GM23338 (cell line): ENCODE results near the gene CASP10. TPM values are rescaled to one million over a fixed set of nuclear protein-coding genes. Genes with fewer than 3 reads are reported as not detected.

Source experiments
- ATAC-seq: fragments of 200-7000 bp; cut with Tn5 transposase; 3 replicates; pipeline ENCODE4 v1.9.1; 2020
- DNase-seq: peaks from one replicate; pipeline ENCODE4 v3.0.0-alpha.2; 2015; ENCODE audit warnings: low spot score
- H2AFZ ChIP-seq: fragments of 200-600 bp; sonication (generic); 2 replicates; pipeline ENCODE4 v1.8.0; 2016; ENCODE audit warnings: antibody characterized with exemption, mild to moderate bottlenecking, moderate library complexity
- H3F3A ChIP-seq: fragments of 200-600 bp; sonication (generic); replicated peaks from 2 replicates; pipeline ENCODE4 v1.8.0; 2017; ENCODE audit warnings: antibody characterized with exemption, mixed run types, low read depth
- H3K27ac ChIP-seq: fragments of 200-600 bp; sonication (generic); 2 replicates; pipeline ENCODE4 v1.6.1; 2016; ENCODE audit warnings: low read depth
- H3K27me3 ChIP-seq: fragments of 200-600 bp; sonication (generic); 2 replicates; pipeline ENCODE4 v1.8.0; 2016; ENCODE audit warnings: mild to moderate bottlenecking, mixed run types, moderate library complexity; ENCODE audit not compliant: insufficient read depth
- H3K36me3 ChIP-seq: fragments of 200-600 bp; sonication (generic); 2 replicates; pipeline ENCODE4 v1.8.0; 2016; ENCODE audit warnings: mild to moderate bottlenecking; ENCODE audit not compliant: insufficient read depth
- H3K4me1 ChIP-seq: fragments of 200-600 bp; sonication (generic); 2 replicates; pipeline ENCODE4 v1.8.0; 2016; ENCODE audit warnings: mild to moderate bottlenecking, moderate library complexity; ENCODE audit not compliant: insufficient read depth
- H3K4me2 ChIP-seq: fragments of 200-600 bp; sonication (generic); 2 replicates; pipeline ENCODE4 v1.7.1; 2017; ENCODE audit warnings: mixed run types
- H3K4me3 ChIP-seq: fragments of 200-600 bp; sonication (generic); 2 replicates; pipeline ENCODE4 v1.6.1; 2016; ENCODE audit warnings: mixed run types
- H3K79me2 ChIP-seq: fragments of 200-600 bp; sonication (generic); replicated peaks from 2 replicates; pipeline ENCODE4 v1.8.0; 2017; ENCODE audit warnings: mild to moderate bottlenecking; ENCODE audit not compliant: insufficient read depth
- H3K9me2 ChIP-seq: fragments of 200-600 bp; sonication (generic); 2 replicates; pipeline ENCODE4 v1.8.0; 2017; ENCODE audit not compliant: insufficient read depth
- H4K20me1 ChIP-seq: fragments of 200-600 bp; sonication (generic); replicated peaks from 2 replicates; pipeline ENCODE4 v1.8.0; 2017; ENCODE audit warnings: mild to moderate bottlenecking; ENCODE audit not compliant: insufficient read depth
- H3K27ac Mint-ChIP-seq: 2 replicates; pipeline ENCODE4 v1.8.0; 2020; ENCODE audit warnings: inconsistent platforms, mild to moderate bottlenecking, moderate library complexity, mixed read lengths
- H3K27me3 Mint-ChIP-seq: 3 replicates; pipeline ENCODE4 v1.8.0; 2022; ENCODE audit warnings: low read depth, mild to moderate bottlenecking, moderate library complexity, mixed read lengths, inconsistent platforms; ENCODE audit not compliant: insufficient read depth, poor library complexity
- H3K36me3 Mint-ChIP-seq: 3 replicates; pipeline ENCODE4 v1.8.0; 2021; ENCODE audit warnings: low read depth, mild to moderate bottlenecking, inconsistent platforms, moderate library complexity, mixed read lengths
- H3K4me1 Mint-ChIP-seq: 3 replicates; pipeline ENCODE4 v1.8.0; 2020; ENCODE audit warnings: mild to moderate bottlenecking, inconsistent platforms, mixed read lengths
- H3K4me3 Mint-ChIP-seq: 3 replicates; pipeline ENCODE4 v1.8.0; 2021; ENCODE audit warnings: moderate library complexity, mild to moderate bottlenecking, inconsistent platforms, mixed read lengths
- H3K9me3 Mint-ChIP-seq: 3 replicates; pipeline ENCODE4 v1.8.0; 2020; ENCODE audit warnings: moderate library complexity, mild to moderate bottlenecking, inconsistent platforms, mixed read lengths
- CREB1 ChIP-seq: fragments of 250-450 bp; sonication (Bioruptor Pico); IDR thresholded peaks from 2 replicates; pipeline ENCODE4 v1.5.0; 2020; ENCODE audit warnings: low read depth, mild to moderate bottlenecking, moderate library complexity
- EZH2 ChIP-seq: fragments of 200-600 bp; sonication (generic); IDR thresholded peaks from one replicate; pipeline ENCODE4 v1.8.0; 2017; ENCODE audit warnings: antibody characterized with exemption, mild to moderate bottlenecking, low read depth; ENCODE audit not compliant: unreplicated experiment
- EZH2phosphoT487 ChIP-seq: fragments of 200-600 bp; sonication (generic); IDR thresholded peaks from one replicate; pipeline ENCODE4 v1.8.1; 2018; ENCODE audit warnings: antibody characterized with exemption; ENCODE audit not compliant: unreplicated experiment
- JUNB ChIP-seq: IDR thresholded peaks from one replicate; pipeline ENCODE4 v1.6.1; 2016; ENCODE audit warnings: antibody characterized with exemption; ENCODE audit not compliant: unreplicated experiment
- NANOG ChIP-seq: IDR thresholded peaks from 2 replicates; pipeline ENCODE4 v1.6.1; 2016; ENCODE audit warnings: antibody characterized with exemption, borderline replicate concordance
- POLR2AphosphoS5 ChIP-seq: IDR thresholded peaks from 2 replicates; pipeline ENCODE4 v1.6.1; 2016; ENCODE audit warnings: antibody characterized with exemption, low read depth
- ZNF114 ChIP-seq: fragments of 250-450 bp; sonication (Bioruptor Pico); IDR thresholded peaks from 2 replicates; pipeline ENCODE4 v1.5.0; 2020; ENCODE audit warnings: mild to moderate bottlenecking, moderate library complexity
- polyA plus RNA-seq: library from polyadenylated mRNA; unstranded; fragments of >200 nt; fragmentation: Nextera tagmentation; extraction: Ambion mirVana; gene quantifications from 2 replicates; pipeline ENCODE4 v1.2.1, GENCODE V29; 2016
- total RNA-seq: library from RNA; depleted of rRNA; stranded (reverse); fragments of >200 nt; shearing (Covaris generic); gene quantifications from 2 replicates; pipeline ENCODE4 v1.2.3, GENCODE V29; 2014
- TF ChIP-seq, protein P1 (sequence below): fragments of 250-450 bp; sonication (Bioruptor Pico); IDR thresholded peaks from 2 replicates; pipeline ENCODE4 v1.5.0; 2020; ENCODE audit warnings: mild to moderate bottlenecking, moderate library complexity
- TF ChIP-seq, protein P2 (sequence below), 2 experiments: fragments of 200-600 bp in 1 of 2; sonication (generic) in 1 of 2; conservative IDR thresholded peaks; 2 replicates each; pipeline versions ENCODE4 v1.5.1 to v1.6.1; 2016 to 2017; ENCODE audit warnings: antibody characterized with exemption in 2 of 2, low read depth in 2 of 2, mild to moderate bottlenecking in 2 of 2, moderate library complexity in 1 of 2

CASP10 gene
- total and polyA plus RNA-seq, 2 experiments from 2014 or later = 1.9 to 3.5 TPM

DNA sequence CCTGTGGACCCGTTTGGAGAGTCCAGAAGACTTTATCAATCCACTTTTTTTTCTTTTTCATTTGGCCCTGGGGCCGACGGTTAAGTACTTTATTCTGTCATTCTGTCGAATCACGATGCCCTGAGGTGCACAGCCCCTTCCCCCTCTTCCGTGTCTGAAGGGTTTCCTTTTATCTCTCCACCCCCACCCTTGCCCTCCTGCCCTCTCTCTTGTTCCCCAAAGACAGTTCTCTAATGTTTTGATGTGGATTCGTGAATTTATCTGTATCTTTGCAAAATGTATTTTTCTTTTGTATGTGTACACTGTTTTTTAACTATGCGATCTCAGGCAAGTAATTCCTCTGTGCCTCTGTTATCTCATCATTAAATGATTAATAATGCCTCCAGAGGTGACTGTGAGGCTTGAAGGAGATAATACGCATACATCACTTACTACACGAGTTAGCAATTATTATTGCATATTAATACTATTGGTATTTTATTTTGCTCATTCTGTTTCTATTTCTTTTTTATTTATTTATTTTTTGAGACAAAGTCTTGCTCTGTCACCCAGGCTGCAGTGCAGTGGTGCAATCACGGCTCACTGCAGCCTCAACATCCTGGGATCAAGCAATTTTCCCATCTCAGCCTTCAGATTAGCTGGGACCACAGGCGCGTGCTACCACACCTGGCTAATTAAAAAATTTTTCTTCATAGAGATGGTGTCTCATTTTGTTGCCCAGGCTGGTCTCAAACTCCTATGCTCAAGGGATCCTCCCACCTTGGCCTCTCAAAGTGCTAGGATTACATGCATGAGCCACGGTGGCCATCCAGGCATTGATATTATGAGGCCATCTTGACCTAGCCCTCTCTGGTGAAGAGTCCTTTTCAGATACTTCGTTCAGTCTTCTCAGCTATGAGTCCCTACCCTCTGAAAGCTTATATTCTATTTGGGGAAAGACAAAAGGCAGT is 76.0 kb downstream of the CASP10 start (continued):
- TF ChIP-seq EZH2 (no peak), ZNF114 (no peak)
- TF ChIP-seq, protein P1, sequence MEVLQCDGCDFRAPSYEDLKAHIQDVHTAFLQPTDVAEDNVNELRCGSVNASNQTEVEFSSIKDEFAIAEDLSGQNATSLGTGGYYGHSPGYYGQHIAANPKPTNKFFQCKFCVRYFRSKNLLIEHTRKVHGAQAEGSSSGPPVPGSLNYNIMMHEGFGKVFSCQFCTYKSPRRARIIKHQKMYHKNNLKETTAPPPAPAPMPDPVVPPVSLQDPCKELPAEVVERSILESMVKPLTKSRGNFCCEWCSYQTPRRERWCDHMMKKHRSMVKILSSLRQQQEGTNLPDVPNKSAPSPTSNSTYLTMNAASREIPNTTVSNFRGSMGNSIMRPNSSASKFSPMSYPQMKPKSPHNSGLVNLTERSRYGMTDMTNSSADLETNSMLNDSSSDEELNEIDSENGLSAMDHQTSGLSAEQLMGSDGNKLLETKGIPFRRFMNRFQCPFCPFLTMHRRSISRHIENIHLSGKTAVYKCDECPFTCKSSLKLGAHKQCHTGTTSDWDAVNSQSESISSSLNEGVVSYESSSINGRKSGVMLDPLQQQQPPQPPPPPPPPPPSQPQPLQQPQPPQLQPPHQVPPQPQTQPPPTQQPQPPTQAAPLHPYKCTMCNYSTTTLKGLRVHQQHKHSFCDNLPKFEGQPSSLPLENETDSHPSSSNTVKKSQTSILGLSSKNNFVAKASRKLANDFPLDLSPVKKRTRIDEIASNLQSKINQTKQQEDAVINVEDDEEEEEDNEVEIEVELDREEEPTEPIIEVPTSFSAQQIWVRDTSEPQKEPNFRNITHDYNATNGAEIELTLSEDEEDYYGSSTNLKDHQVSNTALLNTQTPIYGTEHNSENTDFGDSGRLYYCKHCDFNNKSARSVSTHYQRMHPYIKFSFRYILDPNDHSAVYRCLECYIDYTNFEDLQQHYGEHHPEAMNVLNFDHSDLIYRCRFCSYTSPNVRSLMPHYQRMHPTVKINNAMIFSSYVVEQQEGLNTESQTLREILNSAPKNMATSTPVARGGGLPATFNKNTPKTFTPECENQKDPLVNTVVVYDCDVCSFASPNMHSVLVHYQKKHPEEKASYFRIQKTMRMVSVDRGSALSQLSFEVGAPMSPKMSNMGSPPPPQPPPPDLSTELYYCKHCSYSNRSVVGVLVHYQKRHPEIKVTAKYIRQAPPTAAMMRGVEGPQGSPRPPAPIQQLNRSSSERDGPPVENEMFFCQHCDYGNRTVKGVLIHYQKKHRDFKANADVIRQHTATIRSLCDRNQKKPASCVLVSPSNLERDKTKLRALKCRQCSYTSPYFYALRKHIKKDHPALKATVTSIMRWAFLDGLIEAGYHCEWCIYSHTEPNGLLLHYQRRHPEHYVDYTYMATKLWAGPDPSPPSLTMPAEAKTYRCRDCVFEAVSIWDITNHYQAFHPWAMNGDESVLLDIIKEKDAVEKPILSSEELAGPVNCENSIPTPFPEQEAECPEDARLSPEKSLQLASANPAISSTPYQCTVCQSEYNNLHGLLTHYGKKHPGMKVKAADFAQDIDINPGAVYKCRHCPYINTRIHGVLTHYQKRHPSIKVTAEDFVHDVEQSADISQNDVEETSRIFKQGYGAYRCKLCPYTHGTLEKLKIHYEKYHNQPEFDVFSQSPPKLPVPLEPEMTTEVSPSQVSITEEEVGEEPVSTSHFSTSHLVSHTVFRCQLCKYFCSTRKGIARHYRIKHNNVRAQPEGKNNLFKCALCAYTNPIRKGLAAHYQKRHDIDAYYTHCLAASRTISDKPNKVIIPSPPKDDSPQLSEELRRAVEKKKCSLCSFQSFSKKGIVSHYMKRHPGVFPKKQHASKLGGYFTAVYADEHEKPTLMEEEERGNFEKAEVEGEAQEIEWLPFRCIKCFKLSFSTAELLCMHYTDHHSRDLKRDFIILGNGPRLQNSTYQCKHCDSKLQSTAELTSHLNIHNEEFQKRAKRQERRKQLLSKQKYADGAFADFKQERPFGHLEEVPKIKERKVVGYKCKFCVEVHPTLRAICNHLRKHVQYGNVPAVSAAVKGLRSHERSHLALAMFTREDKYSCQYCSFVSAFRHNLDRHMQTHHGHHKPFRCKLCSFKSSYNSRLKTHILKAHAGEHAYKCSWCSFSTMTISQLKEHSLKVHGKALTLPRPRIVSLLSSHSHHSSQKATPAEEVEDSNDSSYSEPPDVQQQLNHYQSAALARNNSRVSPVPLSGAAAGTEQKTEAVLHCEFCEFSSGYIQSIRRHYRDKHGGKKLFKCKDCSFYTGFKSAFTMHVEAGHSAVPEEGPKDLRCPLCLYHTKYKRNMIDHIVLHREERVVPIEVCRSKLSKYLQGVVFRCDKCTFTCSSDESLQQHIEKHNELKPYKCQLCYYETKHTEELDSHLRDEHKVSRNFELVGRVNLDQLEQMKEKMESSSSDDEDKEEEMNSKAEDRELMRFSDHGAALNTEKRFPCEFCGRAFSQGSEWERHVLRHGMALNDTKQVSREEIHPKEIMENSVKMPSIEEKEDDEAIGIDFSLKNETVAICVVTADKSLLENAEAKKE (CRISPR knock-in tag) = no peak

DNA sequence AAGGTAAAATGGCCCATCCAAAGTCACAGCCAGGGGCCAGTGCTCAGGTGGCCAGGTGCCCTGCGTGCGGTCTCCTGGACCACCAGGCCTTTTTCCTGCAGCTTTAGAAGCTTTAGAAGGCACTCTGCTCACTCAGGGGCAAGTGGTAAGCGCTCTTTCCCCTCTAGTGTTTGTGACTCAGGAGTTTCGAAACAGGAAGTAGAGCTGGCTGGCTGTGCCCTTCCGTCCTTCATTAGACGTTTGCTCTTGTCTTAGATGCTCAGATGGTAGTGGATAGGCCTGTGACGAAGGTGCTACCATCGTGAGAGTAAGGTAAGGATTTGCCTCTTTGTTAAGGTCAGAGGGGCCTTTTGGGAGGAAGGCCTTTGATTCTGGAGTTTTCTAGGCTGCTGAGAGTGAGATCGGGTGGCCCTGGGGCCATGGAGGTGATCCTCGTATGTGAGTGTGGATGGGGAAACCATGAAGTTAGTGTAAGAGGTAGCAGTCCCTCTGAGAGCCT is 77.4 kb downstream of the CASP10 start, which contains the start of gene CASP8:
Gene CASP8, plus strand, starts transcription at position 235 of the 499 bp plus-strand sequence. CDS start 5,951 bp downstream, outside the sequence.
- Mint-ChIP-seq H3K4me1 (peaks cover 22% of the 10 kb centered on the region), H3K4me3 (no peak within 1 kb of the TSS)
- H3K4me2 ChIP-seq = no peak within 1 kb of the TSS; the same call in 1 of the 2 replicates
- TF ChIP-seq NANOG = no peak
- TF ChIP-seq EZH2 = no peak
- TF ChIP-seq CREB1 = no peak
- TF ChIP-seq POLR2AphosphoS5 = no peak
- TF ChIP-seq JUNB = no peak
- TF ChIP-seq EZH2phosphoT487 = no peak
- TF ChIP-seq, protein P2, sequence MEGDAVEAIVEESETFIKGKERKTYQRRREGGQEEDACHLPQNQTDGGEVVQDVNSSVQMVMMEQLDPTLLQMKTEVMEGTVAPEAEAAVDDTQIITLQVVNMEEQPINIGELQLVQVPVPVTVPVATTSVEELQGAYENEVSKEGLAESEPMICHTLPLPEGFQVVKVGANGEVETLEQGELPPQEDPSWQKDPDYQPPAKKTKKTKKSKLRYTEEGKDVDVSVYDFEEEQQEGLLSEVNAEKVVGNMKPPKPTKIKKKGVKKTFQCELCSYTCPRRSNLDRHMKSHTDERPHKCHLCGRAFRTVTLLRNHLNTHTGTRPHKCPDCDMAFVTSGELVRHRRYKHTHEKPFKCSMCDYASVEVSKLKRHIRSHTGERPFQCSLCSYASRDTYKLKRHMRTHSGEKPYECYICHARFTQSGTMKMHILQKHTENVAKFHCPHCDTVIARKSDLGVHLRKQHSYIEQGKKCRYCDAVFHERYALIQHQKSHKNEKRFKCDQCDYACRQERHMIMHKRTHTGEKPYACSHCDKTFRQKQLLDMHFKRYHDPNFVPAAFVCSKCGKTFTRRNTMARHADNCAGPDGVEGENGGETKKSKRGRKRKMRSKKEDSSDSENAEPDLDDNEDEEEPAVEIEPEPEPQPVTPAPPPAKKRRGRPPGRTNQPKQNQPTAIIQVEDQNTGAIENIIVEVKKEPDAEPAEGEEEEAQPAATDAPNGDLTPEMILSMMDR (conservative IDR thresholded peaks at IDR 0.05; ENCODE audit: low read depth in 2 of 2) = no peak

More for the DNA sequence above, 77.4 kb downstream of the CASP10 start, which contains the start of gene CASP8:
- H3K79me2 ChIP-seq = no peaks in the 10 kb centered on the region
- peak within 1 kb of the TSS; percentile 65; the same call in 1 of the 2 replicates for H3K27ac Mint-ChIP-seq
- H3K27ac ChIP-seq = no peak within 1 kb of the TSS
- no peaks in the 10 kb centered on the region for H3K27me3 ChIP-seq
- H2AFZ ChIP-seq = peak within 1 kb of the TSS; percentile 67; the same call in 1 of the 2 replicates
- no peaks in the 10 kb centered on the region for H3F3A ChIP-seq
- H3K9me3 Mint-ChIP-seq = no peaks in the 10 kb centered on the region
- peaks cover 19% of the 10 kb centered on the region for H3K4me1 ChIP-seq
- DNase-seq (no peak), ATAC-seq (no peak)
- H4K20me1 ChIP-seq = no peaks in the 10 kb centered on the region
- H3K36me3 ChIP-seq = no peaks in the 10 kb centered on the region
- H3K27me3 Mint-ChIP-seq = peaks cover 6% of the 10 kb centered on the region
- H3K4me3 ChIP-seq = no peak within 1 kb of the TSS
- 0 out of 3 replicates have a peak, but pooled peaks cover 2% of the 10 kb centered on the region for H3K36me3 Mint-ChIP-seq
- 0 out of 2 replicates have a peak, but pooled peaks cover 5% of the 10 kb centered on the region for H3K9me2 ChIP-seq
